ENCODE results near the gene OR10AG1. TPM values are rescaled to one million over a fixed set of nuclear protein-coding genes. Genes with fewer than 3 reads are reported as not detected.

The OR10AG1 gene, protein sequence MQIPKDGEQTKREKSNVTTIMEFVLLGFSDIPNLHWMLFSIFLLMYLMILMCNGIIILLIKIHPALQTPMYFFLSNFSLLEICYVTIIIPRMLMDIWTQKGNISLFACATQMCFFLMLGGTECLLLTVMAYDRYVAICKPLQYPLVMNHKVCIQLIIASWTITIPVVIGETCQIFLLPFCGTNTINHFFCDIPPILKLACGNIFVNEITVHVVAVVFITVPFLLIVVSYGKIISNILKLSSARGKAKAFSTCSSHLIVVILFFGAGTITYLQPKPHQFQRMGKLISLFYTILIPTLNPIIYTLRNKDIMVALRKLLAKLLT
- not detected in 2 replicates for total RNA-seq (2014; rRNA removed; shearing (Covaris generic))

DNA sequence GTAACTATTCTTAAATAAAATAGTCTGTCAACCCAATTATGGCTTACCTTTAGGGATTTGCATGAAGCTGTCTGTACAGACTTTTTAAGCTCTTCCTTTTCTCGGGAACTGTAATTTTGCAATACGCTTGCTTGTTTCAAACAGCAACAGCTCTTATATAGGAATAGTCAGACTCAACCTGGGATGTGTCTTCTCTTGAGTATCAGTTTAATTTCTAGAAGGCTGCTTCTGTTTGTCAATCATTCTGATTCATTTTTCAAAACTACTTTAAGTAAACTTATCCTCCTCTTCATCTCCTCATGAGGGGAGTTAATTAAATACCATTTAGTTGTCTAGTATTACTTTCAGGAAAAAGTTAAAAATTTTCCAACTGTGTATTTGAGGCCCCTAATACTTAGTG lies at the start of gene OR10AG1:
TSS of gene OR10AG1 (minus strand) at position 101 of the 400 bp plus-strand sequence. CDS start at position 63, 38 bp downstream.
- DNase-seq (ENCODE audit: low spot score), result no peak

- no peak for DNase-seq (ENCODE audit: low spot score)
These were observed 44.1 kb upstream of the OR10AG1 start for GRCh38 chr11:56013805-56014204.

DNA sequence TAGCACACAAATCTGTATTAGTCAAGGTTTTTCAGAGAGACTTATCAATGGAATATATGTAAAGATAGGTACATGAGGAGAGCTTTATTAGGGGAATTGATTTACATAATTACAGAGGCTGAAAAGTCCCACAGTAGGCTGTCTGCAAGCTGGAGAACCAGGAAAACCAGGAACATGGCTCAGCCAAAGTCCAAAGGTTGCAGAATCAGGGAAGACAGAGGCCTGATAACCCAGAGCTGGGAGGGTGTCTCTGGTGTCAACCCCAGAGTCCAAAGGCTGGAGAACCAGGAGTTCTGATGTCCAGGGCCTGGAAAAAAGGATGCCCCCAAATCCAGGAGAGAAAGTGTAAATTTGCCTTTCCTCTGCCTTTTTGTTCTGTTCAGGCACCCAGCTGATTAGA lies 41.0 kb upstream of the OR10AG1 start:
- no peak for DNase-seq (ENCODE audit: low spot score)

- no peak for DNase-seq (ENCODE audit: low spot score)
These were observed 24.8 kb upstream of the OR10AG1 start, which contains the start of gene OR5F1 for GRCh38 chr11:55994525-55994924. OR5F1 (minus strand) TSS chr11:55994625; CDS start chr11:55994625, 0 bp downstream.

- DNase-seq (ENCODE audit: low spot score), result no peak
These were observed 1.2 kb upstream of the OR10AG1 start for GRCh38 chr11:55970935-55971334.

GRCh38 chr11:55967914-55968313 lies 1.8 kb downstream of the OR10AG1 start:
- DNase-seq (ENCODE audit: low spot score), result no peak

GRCh38 chr11:55966391-55966790 lies 3.4 kb downstream of the OR10AG1 start:
- DNase-seq (ENCODE audit: low spot score), result no peak

GRCh38 chr11:55956521-55956920 lies 13.2 kb downstream of the OR10AG1 start:
- no peak for DNase-seq (ENCODE audit: low spot score)

GRCh38 chr11:55949330-55949729 lies 20.4 kb downstream of the OR10AG1 start:
- no peak for DNase-seq (ENCODE audit: low spot score)

DNA sequence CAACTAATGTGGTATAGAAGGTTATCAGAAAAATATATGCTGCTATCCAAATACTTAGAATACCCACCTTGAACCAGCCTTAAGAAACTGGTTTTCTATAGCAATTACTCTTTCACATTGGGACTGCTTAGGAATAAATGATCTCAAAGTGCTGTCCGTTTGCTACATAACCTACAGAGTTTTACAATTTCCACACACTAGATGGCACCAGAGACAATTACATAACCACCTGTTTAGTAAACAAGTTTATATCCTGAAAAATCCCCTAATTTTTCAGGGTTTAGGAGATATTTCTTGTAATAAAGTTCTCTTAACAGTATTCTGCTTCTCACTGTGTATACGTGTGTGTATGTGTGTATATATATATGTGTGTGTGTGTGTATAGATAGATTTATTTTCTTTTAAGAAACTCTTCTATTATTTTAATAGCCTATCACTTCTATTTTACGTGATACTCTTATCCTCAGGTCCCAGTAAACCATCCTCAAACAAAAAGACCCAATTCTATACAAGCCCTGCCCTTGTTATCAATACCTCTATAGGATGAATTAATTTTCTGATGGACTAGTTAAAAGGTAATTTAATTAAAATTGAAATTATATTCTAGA lies 26.9 kb downstream of the OR10AG1 start:
- DNase-seq (ENCODE audit: low spot score), result peak; percentile 73

DNA sequence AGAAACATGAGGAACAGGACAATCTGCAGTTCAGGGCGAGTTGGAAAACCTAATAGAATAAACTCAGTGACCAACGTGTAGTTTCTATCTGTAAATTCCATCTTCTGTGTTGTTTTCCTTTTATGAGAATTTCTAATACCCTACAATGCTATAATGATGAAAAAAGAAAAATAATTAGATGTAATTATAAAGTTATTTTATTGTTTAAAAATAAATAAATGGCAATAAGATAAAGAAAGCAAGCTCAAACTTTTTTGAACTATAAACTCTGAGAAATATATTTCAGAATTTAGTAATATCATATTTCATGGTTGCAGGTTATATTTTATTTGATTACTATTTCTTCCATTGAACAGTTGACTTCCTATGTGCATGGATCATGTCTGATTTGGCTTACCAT lies 33.4 kb downstream of the OR10AG1 start, which contains the start of gene OR5I1:
TSS of gene OR5I1 (minus strand) at position 101 of the 400 bp plus-strand sequence. CDS start at position 101, 0 bp downstream.
- no peak for DNase-seq (ENCODE audit: low spot score)

- no peak for DNase-seq (ENCODE audit: low spot score)
These were observed 49.2 kb downstream of the OR10AG1 start for GRCh38 chr11:55920537-55920936.

Other genes starting within 250 kb of the OR10AG1 start
- gene OR5D13, start 196.5 kb downstream of the OR10AG1 start, total RNA-seq (2014; rRNA removed; shearing (Covaris generic)), result not detected in 2 replicates
- not detected in 2 replicates for gene OR5D14, start 174.4 kb downstream of the OR10AG1 start, total RNA-seq (2014; rRNA removed; shearing (Covaris generic))
- gene OR5L1, start 158.6 kb downstream of the OR10AG1 start, total RNA-seq (2014; rRNA removed; shearing (Covaris generic)), result not detected in 2 replicates
- not detected in 2 replicates for gene OR5D18, start 150.3 kb downstream of the OR10AG1 start, total RNA-seq (2014; rRNA removed; shearing (Covaris generic))
- gene OR5L2, start 142.7 kb downstream of the OR10AG1 start, total RNA-seq (2014; rRNA removed; shearing (Covaris generic)), result not detected in 2 replicates
- not detected in 2 replicates for gene OR5D16, start 131.2 kb downstream of the OR10AG1 start, total RNA-seq (2014; rRNA removed; shearing (Covaris generic))
- not detected in 2 replicates for gene TRIM51, start 86.6 kb downstream of the OR10AG1 start, total RNA-seq (2014; rRNA removed; shearing (Covaris generic))
- gene OR5W2, start 55.4 kb downstream of the OR10AG1 start, total RNA-seq (2014; rRNA removed; shearing (Covaris generic)), result not detected in 2 replicates
- gene OR5I1, start 33.5 kb downstream of the OR10AG1 start, total RNA-seq (2014; rRNA removed; shearing (Covaris generic)), result not detected in 2 replicates
- gene OR5F1, start 24.7 kb upstream of the OR10AG1 start, total RNA-seq (2014; rRNA removed; shearing (Covaris generic)), result not detected in 2 replicates
- not detected in 2 replicates for gene OR5AS1, start 57.7 kb upstream of the OR10AG1 start, total RNA-seq (2014; rRNA removed; shearing (Covaris generic))
- gene OR8I2, start 123.4 kb upstream of the OR10AG1 start, total RNA-seq (2014; rRNA removed; shearing (Covaris generic)), result not detected in 2 replicates
- gene OR8H2, start 133.7 kb upstream of the OR10AG1 start, total RNA-seq (2014; rRNA removed; shearing (Covaris generic)), result not detected in 2 replicates
- gene OR8H3, start 152.4 kb upstream of the OR10AG1 start, total RNA-seq (2014; rRNA removed; shearing (Covaris generic)), result not detected in 2 replicates
- gene OR8J3, start 170.3 kb upstream of the OR10AG1 start, total RNA-seq (2014; rRNA removed; shearing (Covaris generic)), result not detected in 2 replicates
- gene OR8K5, start 190.4 kb upstream of the OR10AG1 start, total RNA-seq (2014; rRNA removed; shearing (Covaris generic)), result not detected in 2 replicates
- not detected in 2 replicates for gene OR5J2, start 206.7 kb upstream of the OR10AG1 start, total RNA-seq (2014; rRNA removed; shearing (Covaris generic))